Hepatocyte (in vitro differentiated cells): ENCODE data around the gene OGDHL. TPM values are rescaled to one million over a fixed set of nuclear protein-coding genes. Genes with fewer than 3 reads are reported as not detected.

ENCODE experiments used
- DNase-seq: peaks from one replicate; pipeline ENCODE4 v3.0.0-alpha.2; 2016; ENCODE audit warnings: low spot score
- H2AFZ ChIP-seq: fragments of 200-600 bp; sonication (generic); 2 replicates; pipeline ENCODE4 v1.6.0; 2016; ENCODE audit warnings: antibody characterized with exemption, mild to moderate bottlenecking
- H3K27ac ChIP-seq: fragments of 200-600 bp; sonication (generic); 2 replicates; pipeline ENCODE4 v1.5.1; 2016; ENCODE audit warnings: mild to moderate bottlenecking
- H3K27me3 ChIP-seq: fragments of 200-600 bp; sonication (generic); 2 replicates; pipeline ENCODE4 v1.6.1; 2016
- H3K36me3 ChIP-seq: fragments of 200-600 bp; sonication (generic); replicated peaks from 2 replicates; pipeline ENCODE4 v1.5.1; 2016; ENCODE audit warnings: low read depth; ENCODE audit not compliant: insufficient read depth
- H3K4me1 ChIP-seq: fragments of 200-600 bp; sonication (generic); 2 replicates; pipeline ENCODE4 v1.5.1; 2016; ENCODE audit warnings: mild to moderate bottlenecking, moderate library complexity; ENCODE audit not compliant: insufficient read depth
- H3K4me2 ChIP-seq: fragments of 200-600 bp; sonication (generic); 2 replicates; pipeline ENCODE4 v1.6.0; 2016
- H3K4me3 ChIP-seq: fragments of 200-600 bp; sonication (generic); 2 replicates; pipeline ENCODE4 v1.5.1; 2016; ENCODE audit warnings: mild to moderate bottlenecking
- H3K79me2 ChIP-seq: fragments of 200-600 bp; sonication (generic); 2 replicates; pipeline ENCODE4 v1.6.0; 2017; ENCODE audit warnings: mild to moderate bottlenecking
- H3K9me2 ChIP-seq: fragments of 200-600 bp; sonication (generic); replicated peaks from 2 replicates; pipeline ENCODE4 v1.6.0; 2017; ENCODE audit warnings: mild to moderate bottlenecking; ENCODE audit not compliant: insufficient read depth
- H3K9me3 ChIP-seq: fragments of 200-600 bp; sonication (generic); 2 replicates; pipeline ENCODE4 v1.5.1; 2016; ENCODE audit warnings: low read depth, mild to moderate bottlenecking
- H4K20me1 ChIP-seq: fragments of 200-600 bp; sonication (generic); 2 replicates; pipeline ENCODE4 v1.6.0; 2016; ENCODE audit warnings: mild to moderate bottlenecking; ENCODE audit not compliant: insufficient read depth, poor library complexity, severe bottlenecking
- EZH2 ChIP-seq: fragments of 200-600 bp; sonication (generic); IDR thresholded peaks from 2 replicates; pipeline ENCODE4 v1.6.1; 2016; ENCODE audit warnings: antibody characterized with exemption, mild to moderate bottlenecking, borderline replicate concordance
- EZH2phosphoT487 ChIP-seq: fragments of 200-600 bp; sonication (generic); IDR thresholded peaks from one replicate; pipeline ENCODE4 v1.6.1; 2018; ENCODE audit warnings: antibody characterized with exemption, mild to moderate bottlenecking, low read depth, moderate library complexity; ENCODE audit not compliant: unreplicated experiment, severe bottlenecking
- WGBS: methylation state at CpG from one replicate; pipeline ENCODE4 v1.1.6; 2016; ENCODE audit warnings: low lambda C conversion rate; ENCODE audit errors: missing lambda C conversion rate; 5-methylcytosine and 5-hydroxymethylcytosine counted together
- polyA plus RNA-seq: library from polyadenylated mRNA; unstranded; fragments of >200 nt; fragmentation: Nextera tagmentation; extraction: Ambion mirVana; gene quantifications from 2 replicates; pipeline ENCODE4 v1.2.1, GENCODE V29; 2016
- total RNA-seq: library from RNA; depleted of rRNA; stranded (reverse); fragments of >200 nt; gene quantifications from 2 replicates; pipeline ENCODE4 v1.2.3, GENCODE V29; 2014
- TF ChIP-seq, protein P1 (sequence below): fragments of 200-600 bp; sonication (generic); IDR thresholded peaks from 2 replicates; pipeline ENCODE4 v1.5.1; 2016; ENCODE audit warnings: antibody characterized with exemption, mild to moderate bottlenecking; ENCODE audit not compliant: poor library complexity

The OGDHL gene
- total and polyA plus RNA-seq, 2 experiments from 2014 or later, result 9.3 to 12.9 TPM

DNA sequence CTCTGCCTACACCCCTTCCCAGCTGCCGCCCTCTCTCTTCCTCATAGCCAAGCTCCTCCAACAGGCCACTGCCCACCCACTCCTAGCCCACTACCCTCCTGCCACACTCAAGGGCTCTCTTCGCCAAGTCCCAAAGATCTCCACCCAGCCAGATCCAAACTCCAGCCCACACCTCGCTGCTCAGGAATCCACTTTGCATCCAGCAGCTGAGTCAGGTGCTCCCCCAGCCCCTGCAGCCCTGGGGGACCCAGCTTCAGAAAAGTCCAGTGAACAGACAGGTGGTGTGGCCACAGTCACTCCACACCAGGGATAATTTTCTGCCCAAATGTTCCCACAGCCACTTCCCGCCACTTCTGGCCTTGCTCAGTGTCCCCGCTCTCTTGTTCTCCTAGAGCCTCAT is 10.9 kb downstream of the OGDHL start:
- Histone ChIP-seq H3K4me2 (no peak overlapping the region), H3K4me3 (no peak overlapping the region), H3K4me1 (no peaks in the 10 kb centered on the region), H3K9me3 (no peaks in the 10 kb centered on the region), H3K9me2 (no peaks in the 10 kb centered on the region), H3K27ac (no peak overlapping the region), H4K20me1 (no peaks in the 10 kb centered on the region), H2AFZ (no peak overlapping the region), H3K27me3 (no peaks in the 10 kb centered on the region), H3K79me2 (no peaks in the 10 kb centered on the region), H3K36me3 (no peaks in the 10 kb centered on the region)
- no peak for DNase-seq
- WGBS, result 95% methylated on average over 5 of the region's 5 CpGs
- TF ChIP-seq EZH2phosphoT487, result no peak
- no peak for TF ChIP-seq EZH2
- TF ChIP-seq, protein P1, sequence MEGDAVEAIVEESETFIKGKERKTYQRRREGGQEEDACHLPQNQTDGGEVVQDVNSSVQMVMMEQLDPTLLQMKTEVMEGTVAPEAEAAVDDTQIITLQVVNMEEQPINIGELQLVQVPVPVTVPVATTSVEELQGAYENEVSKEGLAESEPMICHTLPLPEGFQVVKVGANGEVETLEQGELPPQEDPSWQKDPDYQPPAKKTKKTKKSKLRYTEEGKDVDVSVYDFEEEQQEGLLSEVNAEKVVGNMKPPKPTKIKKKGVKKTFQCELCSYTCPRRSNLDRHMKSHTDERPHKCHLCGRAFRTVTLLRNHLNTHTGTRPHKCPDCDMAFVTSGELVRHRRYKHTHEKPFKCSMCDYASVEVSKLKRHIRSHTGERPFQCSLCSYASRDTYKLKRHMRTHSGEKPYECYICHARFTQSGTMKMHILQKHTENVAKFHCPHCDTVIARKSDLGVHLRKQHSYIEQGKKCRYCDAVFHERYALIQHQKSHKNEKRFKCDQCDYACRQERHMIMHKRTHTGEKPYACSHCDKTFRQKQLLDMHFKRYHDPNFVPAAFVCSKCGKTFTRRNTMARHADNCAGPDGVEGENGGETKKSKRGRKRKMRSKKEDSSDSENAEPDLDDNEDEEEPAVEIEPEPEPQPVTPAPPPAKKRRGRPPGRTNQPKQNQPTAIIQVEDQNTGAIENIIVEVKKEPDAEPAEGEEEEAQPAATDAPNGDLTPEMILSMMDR, result no peak

DNA sequence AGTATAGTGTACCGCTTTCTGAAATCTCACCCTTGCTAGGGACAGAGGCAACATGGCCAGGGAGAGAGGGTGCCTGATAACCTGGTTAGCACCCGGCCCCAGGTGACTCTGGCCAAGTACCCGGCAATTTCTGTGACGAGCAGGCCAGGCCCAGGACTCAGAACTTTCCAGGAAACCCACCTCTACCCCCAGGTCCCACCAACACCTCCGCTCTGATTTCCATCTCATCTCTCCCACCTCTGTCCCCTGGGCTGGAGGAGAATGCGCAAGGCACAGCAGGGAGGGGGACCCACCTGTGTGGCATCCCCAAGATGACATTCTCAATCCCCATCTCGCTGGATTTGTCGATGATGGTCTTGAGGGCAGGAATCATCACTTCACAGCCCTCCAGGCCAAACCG is 11.6 kb downstream of the OGDHL start:
- H3K4me3 ChIP-seq, result no peak overlapping the region
- whole genome bisulfite sequencing, result 97% methylated on average over 9 of the region's 9 CpGs

DNA sequence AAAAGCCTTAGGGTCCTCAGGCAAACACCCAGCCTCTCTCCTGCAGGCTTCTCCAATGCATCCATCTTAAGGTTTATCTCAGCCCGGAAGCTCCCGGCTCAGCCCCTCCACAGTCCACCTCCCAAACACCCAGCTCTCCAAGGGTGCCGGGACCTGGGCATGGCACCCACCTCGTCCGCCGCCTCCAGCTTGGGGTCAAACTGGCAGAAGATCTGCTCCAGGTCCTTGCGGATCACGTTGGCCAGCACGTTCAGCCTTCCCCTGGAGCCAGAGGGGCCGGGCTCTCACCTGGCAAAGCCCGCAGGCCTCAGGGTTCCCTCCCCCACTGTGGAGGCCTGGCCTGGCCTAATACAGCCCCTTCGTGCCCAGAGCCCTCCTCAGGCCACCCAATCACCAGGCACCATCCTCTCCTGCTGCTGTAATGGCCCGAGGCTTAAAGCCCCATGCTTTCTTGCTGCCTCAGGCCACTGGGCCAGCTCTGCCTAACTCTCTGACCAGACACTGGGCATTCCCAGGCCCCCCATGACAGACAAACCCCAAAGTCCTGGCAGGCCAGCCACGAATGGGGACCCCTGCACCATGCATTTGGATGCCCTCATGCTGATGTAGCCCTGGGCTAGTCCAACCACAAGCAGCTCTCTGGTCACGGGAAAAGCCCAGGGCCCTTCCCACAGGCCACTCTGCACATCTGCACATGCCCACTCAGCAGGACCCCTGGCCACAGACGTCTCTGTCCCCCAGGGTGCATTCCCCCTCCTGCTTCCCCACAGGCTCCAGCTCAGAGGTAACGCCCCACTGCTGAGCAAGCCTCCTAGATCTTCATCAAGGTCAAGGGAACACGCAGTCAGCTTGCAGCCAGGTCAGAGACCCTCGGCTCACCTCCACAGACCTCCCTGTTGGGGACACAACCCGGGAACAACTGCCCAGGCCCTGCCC is 12.3 kb downstream of the OGDHL start:
- Histone ChIP-seq H3K27me3 (no peaks in the 10 kb centered on the region), H3K36me3 (no peaks in the 10 kb centered on the region), H3K79me2 (no peaks in the 10 kb centered on the region), H3K4me1 (no peaks in the 10 kb centered on the region), H4K20me1 (no peaks in the 10 kb centered on the region), H2AFZ (no peak overlapping the region), H3K9me3 (no peaks in the 10 kb centered on the region), H3K27ac (no peak overlapping the region), H3K4me3 (no peak overlapping the region), H3K9me2 (no peaks in the 10 kb centered on the region), H3K4me2 (no peak overlapping the region)
- 90% methylated on average over 20 of the region's 20 CpGs for WGBS
- TF ChIP-seq EZH2, result no peak
- no peak for TF ChIP-seq EZH2phosphoT487
- TF ChIP-seq, protein P1, result no peak
- no peak for DNase-seq

More for the DNA sequence above, 11.6 kb downstream of the OGDHL start:
- Histone ChIP-seq H3K4me2 (no peak overlapping the region), H3K27ac (no peak overlapping the region), H4K20me1 (no peaks in the 10 kb centered on the region), H3K79me2 (no peaks in the 10 kb centered on the region), H3K9me3 (no peaks in the 10 kb centered on the region), H3K9me2 (no peaks in the 10 kb centered on the region), H3K36me3 (no peaks in the 10 kb centered on the region), H2AFZ (no peak overlapping the region), H3K4me1 (no peaks in the 10 kb centered on the region), H3K27me3 (no peaks in the 10 kb centered on the region)
- DNase-seq, result no peak
- TF ChIP-seq EZH2phosphoT487 (no peak), EZH2 (no peak)
- TF ChIP-seq, protein P1, result no peak
